ENCODE measurements around the gene HOXD11. TPM values are rescaled to one million over a fixed set of nuclear protein-coding genes. Genes with fewer than 3 reads are reported as not detected.

The HOXD11 gene
- total RNA-seq, 4 donors from 2014 or later, result 0.21 to 1.8 (median 1.2) TPM; not detected in 1

DNA sequence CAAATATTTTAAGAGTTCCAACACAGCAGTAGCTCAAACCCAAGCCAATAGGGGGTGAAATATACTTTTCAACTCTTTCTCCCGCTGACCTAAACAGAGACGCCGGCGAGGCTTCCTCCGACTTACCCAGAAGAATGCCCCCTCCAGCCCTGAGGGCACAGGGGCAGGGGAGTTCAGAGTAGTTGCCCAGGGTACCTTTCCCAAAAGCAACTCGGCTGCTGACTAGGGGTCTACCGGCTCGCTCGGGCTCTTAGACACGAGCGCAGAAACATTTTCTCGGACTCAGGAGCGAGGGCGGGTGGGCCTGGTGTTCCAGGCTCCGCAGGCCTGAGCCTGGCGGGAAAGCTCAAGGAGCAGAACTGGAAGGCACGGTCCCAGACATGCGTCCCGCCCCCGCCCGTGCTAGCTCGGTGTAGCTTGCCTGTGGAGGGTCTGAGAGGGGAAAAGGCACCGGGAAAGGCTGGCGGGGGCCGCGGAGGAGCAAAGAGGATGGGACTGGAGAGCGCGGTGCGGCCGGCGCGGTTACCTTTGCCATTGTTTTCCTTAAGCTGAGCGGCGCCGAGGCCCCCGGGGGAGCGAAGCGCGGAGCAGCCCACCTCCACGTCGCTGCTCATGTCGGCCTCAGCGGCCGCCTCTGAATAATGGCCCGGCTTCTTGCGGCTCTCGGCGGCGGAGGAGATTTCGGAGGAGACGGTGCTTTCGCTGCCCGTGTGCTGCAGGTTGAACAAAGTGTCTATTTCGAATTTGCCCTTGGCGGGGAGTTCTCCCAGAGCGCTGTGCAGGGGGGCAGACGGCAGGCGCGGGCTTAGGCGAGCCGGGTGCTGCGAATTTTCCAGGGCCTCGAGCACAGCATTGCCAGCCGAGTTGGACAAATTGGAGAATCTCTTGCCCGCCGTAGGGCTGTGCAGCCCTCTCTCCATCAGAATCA, 24.0 kb upstream of the HOXD11 start:
- H3K9me3 ChIP-seq, result no peaks in the 10 kb centered on the region
- no peaks in the 10 kb centered on the region for H3K36me3 ChIP-seq
- DNase-seq (ENCODE audit: low spot score in 2 of 2), result no peak
- TF ChIP-seq POLR2A (IDR thresholded peaks at IDR 0.05) (no peak), EP300 (IDR thresholded peaks at IDR 0.05) (no peak)
- TF ChIP-seq, protein P1, sequence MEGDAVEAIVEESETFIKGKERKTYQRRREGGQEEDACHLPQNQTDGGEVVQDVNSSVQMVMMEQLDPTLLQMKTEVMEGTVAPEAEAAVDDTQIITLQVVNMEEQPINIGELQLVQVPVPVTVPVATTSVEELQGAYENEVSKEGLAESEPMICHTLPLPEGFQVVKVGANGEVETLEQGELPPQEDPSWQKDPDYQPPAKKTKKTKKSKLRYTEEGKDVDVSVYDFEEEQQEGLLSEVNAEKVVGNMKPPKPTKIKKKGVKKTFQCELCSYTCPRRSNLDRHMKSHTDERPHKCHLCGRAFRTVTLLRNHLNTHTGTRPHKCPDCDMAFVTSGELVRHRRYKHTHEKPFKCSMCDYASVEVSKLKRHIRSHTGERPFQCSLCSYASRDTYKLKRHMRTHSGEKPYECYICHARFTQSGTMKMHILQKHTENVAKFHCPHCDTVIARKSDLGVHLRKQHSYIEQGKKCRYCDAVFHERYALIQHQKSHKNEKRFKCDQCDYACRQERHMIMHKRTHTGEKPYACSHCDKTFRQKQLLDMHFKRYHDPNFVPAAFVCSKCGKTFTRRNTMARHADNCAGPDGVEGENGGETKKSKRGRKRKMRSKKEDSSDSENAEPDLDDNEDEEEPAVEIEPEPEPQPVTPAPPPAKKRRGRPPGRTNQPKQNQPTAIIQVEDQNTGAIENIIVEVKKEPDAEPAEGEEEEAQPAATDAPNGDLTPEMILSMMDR (IDR thresholded peaks at IDR 0.05), result no peak
- peaks cover 0 to 72% (median 17%) of the 10 kb centered on the region in 4 donors for H3K4me1 ChIP-seq
- no peak overlapping the region for H3K27ac ChIP-seq
- no peak overlapping the region for H3K4me3 ChIP-seq
- 7 to 8% methylated on average over 41 to 46 of the region's 66 CpGs for WGBS, 2 donors
- H3K27me3 ChIP-seq, result peaks cover 24 to 97% of the 10 kb centered on the region in 2 donors

DNA sequence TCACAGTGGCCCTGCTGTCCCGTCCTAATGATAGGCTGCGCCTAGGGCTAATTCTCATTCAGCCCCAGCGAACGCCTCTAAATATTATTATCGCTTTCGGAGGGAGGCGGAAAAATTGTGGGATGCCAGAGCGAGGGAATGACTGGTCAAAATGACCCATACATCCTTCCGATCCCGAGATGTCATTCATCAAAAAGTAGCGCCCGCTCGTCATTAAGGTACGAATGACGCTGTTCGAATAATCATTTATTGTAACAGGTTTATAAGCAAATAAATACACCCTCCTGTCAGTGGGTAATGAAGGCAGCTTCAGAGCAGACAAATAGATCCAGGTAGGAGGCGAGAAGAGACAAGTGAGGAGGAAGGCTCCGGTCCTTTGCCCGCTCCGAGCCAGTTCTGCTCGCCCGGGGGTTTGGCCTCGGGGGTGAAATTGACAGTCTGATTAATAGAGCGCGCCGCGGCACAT, 23.3 kb upstream of the HOXD11 start, which contains the start of gene EVX2:
Gene EVX2, minus strand, starts transcription at position 167 of the 466 bp plus-strand sequence. CDS start 186 bp downstream, outside the sequence.
- H3K9me3 ChIP-seq, result no peaks in the 10 kb centered on the region
- no peak for DNase-seq (ENCODE audit: low spot score in 2 of 2)
- WGBS, 2 donors, result 12 to 13% methylated on average over 27 of the region's 27 CpGs
- TF ChIP-seq EP300 (IDR thresholded peaks at IDR 0.05), result no peak
- TF ChIP-seq, protein P1 (IDR thresholded peaks at IDR 0.05), result no peak
- TF ChIP-seq POLR2A (IDR thresholded peaks at IDR 0.05), result no peak
- peaks cover 24 to 97% of the 10 kb centered on the region in 2 donors for H3K27me3 ChIP-seq
- no peak within 1 kb of the TSS for H3K4me3 ChIP-seq
- H3K27ac ChIP-seq, result no peak within 1 kb of the TSS
- H3K4me1 ChIP-seq, result peaks cover 0 to 76% (median 19%) of the 10 kb centered on the region in 4 donors
- H3K36me3 ChIP-seq, result no peaks in the 10 kb centered on the region

DNA sequence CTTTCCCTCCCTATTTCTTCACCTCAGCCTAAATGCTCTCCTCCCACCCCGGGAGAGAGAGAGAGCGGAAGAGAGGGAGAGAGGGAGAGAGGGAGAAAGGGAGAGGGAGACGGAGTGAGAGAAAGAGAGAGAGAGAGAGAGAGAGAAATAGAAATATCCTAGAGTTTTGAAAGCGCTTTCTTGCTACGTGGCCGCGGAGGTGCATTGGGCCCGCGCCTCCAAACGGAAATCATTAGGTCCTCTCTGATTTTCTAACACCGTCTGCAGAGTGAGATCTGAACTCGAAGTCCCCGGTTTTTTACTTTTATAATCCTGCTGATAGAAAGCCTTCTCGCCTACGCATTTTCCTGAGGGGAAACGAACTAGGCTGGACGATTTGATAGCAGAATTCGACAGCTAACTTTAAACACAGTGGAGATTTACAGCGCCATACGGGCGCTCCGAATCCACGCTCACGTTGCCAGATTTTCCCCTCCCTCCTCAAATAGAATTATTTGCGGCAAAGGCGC, 22.4 kb upstream of the HOXD11 start:
- Histone ChIP-seq H3K4me3 (no peak overlapping the region), H3K4me1 (peaks cover 0 to 67% (median 19%) of the 10 kb centered on the region in 4 donors), H3K27me3 (peaks cover 21 to 97% of the 10 kb centered on the region in 2 donors), H3K9me3 (no peaks in the 10 kb centered on the region), H3K36me3 (no peaks in the 10 kb centered on the region), H3K27ac (no peak overlapping the region)
- DNase-seq (ENCODE audit: low spot score in 2 of 2), result no peak
- WGBS, 2 donors, result 6 to 7% methylated on average over 26 of the region's 26 CpGs
- TF ChIP-seq EP300 (IDR thresholded peaks at IDR 0.05), result no peak
- TF ChIP-seq POLR2A (IDR thresholded peaks at IDR 0.05), result no peak

DNA sequence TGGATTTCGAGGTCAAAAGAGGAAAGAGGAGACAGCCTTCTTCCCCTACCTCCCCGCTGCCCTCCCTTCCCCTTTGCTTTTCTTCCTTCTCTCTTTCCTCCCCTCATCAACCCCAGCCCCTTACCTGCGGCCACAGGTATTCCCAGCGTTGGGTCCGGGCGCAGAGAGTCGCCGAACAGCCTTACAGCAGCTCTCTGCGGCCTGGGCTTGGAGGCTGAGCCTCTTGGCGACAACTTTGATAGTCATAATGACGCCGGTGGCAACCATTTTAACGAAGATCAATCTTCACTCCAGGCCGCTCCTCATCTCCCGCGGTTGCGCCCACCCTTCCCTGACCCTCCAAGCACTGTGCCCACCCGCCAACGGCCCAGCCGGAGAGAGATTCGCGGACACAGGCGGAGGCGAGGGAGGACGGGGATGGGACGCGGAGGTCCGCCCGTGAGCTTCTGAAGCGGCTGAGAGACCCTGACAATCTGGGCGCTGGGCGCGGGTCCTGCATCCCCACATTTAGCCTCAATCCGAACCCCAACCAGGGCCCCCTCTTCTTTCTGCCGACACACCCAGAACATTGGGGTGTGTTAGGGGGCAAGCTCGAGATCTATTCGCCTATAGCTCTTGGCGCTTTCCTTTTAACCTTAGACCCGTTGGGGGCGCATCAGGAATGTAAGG, 21.8 kb upstream of the HOXD11 start:
- 5 to 6% methylated on average over 29 to 39 of the region's 40 CpGs for WGBS, 2 donors
- Histone ChIP-seq H3K4me3 (no peak overlapping the region), H3K27me3 (peaks cover 21 to 100% of the 10 kb centered on the region in 2 donors), H3K36me3 (no peaks in the 10 kb centered on the region), H3K4me1 (peaks cover 0 to 63% (median 19%) of the 10 kb centered on the region in 4 donors), H3K27ac (no peak overlapping the region), H3K9me3 (no peaks in the 10 kb centered on the region)
- TF ChIP-seq, protein P1 (IDR thresholded peaks at IDR 0.05), result no peak
- TF ChIP-seq EP300 (IDR thresholded peaks at IDR 0.05) (no peak), POLR2A (IDR thresholded peaks at IDR 0.05) (no peak)
- DNase-seq (ENCODE audit: low spot score in 2 of 2), result no peak
